GM18858 (cell line): ENCODE data around the gene C2CD2.

ENCODE experiments used
- ATAC-seq: cut with Tn5 transposase; IDR thresholded peaks from one replicate; pipeline ENCODE4 v1.9.1; 2021; ENCODE audit not compliant: unreplicated experiment

The C2CD2 gene

DNA sequence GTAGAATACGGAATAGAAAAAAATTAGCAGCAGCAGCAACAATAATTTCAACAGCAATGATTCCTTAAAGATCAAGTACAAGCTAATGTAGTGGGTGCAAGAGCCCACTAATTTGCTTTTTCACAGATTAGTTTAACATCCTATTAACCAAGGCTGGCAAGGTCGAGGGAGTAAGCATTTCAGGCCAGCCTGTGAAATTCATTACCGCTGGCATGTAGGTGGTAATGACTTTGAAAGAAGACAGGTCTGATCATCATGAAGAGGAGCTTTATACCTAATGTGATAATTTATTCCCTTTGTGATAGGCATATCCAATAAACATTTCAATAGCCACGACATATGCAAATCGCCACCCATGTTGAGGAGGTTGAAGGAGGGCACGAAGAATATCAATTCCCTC lies 63.5 kb downstream of the C2CD2 start:
- no peak for ATAC-seq

DNA sequence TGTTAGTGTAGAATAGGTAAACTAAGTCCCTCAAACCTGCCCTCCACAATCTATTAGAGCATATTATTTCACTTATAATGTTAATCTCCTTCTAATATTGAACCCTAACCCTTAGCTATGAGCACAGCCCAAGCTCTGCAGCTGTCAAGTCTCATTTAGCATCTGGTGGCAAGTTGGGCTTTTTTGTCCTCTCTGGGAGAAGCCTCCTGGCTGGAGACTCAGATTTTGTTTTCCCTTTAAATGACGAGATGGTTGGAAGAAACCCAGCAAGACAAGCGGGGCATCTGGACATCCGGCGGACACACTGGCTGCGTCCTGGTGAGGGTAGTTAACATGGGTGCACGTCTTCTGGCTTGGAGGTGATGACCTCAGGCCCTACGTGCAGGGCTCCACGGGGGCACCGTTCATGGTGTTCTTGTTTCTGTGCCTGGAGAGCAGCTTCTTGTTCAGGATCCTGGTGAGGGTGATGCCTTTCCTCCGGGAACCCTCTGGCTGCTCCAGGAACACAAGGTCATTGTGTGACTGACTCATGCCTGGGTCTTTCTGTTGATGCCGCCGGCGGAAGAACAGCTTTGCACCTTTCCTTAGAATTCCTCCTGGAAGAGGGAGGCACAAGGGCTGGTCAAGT lies 65.0 kb downstream of the C2CD2 start:
- no peak for ATAC-seq

GRCh38 chr21:41887667-41888066 lies 66.2 kb downstream of the C2CD2 start:
- no peak for ATAC-seq

GRCh38 chr21:41886328-41886727 lies 67.5 kb downstream of the C2CD2 start:
- no peak for ATAC-seq

DNA sequence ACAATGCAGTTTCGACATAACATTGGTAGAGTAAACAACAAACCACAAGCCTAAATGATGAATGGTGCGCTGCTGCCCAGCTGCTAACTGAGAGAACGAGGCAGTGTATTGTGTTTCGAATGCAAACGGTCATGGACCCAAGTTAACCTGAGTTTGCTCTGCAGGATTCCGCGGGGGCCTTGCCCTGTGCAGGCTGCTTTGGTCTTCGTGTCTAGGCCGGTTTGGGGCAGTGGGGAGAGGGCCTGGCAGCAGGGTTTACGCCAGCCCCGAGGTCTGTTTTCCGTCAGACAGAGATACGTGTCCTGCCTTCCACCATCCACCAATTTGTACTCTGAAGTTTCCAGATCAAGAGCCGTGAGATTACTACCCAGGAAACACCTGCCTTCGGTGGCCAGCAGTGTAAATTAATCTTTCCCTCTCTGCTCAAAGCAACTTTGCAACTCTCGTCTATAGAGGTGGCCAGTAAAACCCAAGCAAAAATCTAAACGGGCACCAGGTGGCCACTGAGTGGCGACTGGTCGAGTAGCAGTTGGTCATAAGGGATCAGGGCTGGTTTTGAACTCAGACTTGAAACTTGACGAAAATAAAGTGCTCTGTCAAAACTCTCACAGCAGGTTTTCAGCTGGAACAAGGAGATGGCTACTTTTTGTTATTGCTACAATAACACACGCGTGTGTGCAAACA lies 68.3 kb downstream of the C2CD2 start:
- ATAC-seq: no peak

GRCh38 chr21:41884501-41885030 lies 69.3 kb downstream of the C2CD2 start:
- no peak for ATAC-seq

- no peak for ATAC-seq
Observed at GRCh38 chr21:41883582-41883981, 70.2 kb downstream of the C2CD2 start.

DNA sequence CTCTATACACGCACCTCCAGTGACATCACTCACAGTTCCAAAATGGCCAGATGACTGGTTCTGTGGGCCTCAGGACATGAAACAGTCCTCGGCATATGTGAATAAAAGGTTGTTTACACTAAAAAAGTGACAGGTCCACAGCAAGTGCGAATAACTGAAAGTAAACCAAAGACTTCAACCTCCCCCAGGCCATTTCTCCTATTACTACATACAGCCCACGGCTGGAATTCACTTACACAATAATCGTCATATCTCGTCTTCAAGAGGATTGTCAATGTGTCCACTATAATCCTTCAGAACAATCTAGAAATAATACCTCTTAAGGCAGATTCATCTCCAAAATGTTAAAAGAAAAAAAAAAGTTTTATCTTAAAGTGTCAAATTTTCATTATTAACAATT lies 72.8 kb downstream of the C2CD2 start:
- no peak for ATAC-seq

GRCh38 chr21:41880153-41880552 lies 73.7 kb downstream of the C2CD2 start:
- no peak for ATAC-seq

- ATAC-seq: peak; percentile 36
Observed at GRCh38 chr21:41879190-41879998, 74.4 kb downstream of the C2CD2 start, which contains the start of gene PRDM15. TSS of gene PRDM15 (minus strand) at chr21:41879344. CDS start at chr21:41860363, 18,981 bp downstream.

GRCh38 chr21:41878831-41879189 lies 75.0 kb downstream of the C2CD2 start:
- ATAC-seq: peak; percentile 33

- ATAC-seq: peak; percentile 25
Observed at GRCh38 chr21:41877901-41878830, 75.7 kb downstream of the C2CD2 start.

DNA sequence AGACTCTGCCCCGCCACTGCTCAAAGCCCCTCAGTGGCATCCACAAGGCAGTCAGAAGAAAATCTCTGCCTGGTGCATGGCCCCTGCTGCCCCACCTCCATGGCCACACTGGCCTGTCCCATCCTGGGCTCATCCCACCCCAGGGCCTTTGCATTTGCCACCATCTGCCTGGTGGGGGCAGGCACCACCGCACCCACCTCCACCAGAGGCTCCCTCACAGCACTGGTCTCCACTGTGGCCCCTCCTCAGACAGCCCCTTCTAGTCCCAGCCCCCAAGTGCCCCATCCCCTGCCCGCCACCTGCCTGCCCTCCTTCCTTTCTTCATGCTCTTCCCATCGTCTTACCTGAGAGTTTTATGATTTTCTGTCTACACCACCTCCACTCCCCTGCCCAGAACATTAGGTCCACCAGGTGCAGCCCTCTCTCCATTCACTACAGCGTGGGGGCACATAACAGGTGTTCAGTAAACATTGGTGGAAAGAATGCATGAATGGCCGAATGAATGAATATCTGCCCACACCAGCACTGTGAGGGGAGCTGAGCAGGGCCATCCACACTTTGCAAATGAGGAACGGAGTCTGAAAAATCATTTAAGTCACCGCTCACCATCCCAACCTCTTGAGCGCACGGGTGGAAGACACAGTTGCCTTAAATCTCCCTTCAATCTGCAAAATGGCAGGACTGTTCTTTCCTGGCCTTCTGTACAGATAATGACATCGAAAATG lies 76.7 kb downstream of the C2CD2 start:
- no peak for ATAC-seq

DNA sequence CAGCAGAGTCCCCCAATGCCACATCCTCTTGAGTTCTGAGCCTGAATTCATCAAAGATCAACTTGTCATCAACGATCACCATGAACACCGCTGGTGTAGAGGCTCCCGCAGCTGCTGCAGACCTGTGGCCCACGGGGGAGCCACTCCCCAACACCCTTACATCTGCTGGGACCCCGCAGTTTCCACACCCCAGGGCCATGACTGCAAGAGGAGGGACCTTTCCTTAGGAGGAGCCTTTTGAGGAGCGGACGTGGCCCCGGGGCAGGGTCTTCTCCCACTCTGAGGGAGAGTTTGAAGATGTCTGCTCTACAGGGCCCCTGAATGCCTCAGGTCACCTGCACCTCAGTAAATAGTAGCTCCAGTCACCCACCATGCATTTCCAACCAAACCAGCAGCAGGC lies 77.4 kb downstream of the C2CD2 start:
- ATAC-seq: no peak

- no peak for ATAC-seq
Observed at GRCh38 chr21:41875086-41875485, 78.7 kb downstream of the C2CD2 start.

- no peak for ATAC-seq
Observed at GRCh38 chr21:41874611-41875010, 79.2 kb downstream of the C2CD2 start.

GRCh38 chr21:41873426-41873825 lies 80.4 kb downstream of the C2CD2 start:
- no peak for ATAC-seq

DNA sequence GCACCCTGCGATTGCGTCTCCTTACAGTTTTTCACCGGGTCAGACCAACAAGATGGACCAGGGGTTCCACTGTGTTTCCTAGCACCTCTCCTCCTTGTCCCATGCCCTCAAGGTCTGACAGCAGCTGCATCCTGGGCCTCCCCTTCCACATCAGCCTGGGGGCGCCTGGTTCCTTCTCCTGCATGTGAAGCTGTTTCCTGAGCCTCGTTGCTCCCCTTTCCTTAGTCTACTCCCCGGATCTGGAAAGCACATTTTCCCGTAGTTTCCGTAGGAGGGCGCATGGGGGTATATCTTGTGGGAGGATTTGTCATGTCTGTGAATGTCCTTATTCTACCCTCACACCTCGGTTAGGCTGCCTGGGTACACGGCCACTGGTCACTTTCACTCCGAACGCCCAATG lies 80.8 kb downstream of the C2CD2 start:
- no peak for ATAC-seq

- no peak for ATAC-seq
Observed at GRCh38 chr21:41871293-41872030, 82.4 kb downstream of the C2CD2 start.
